Mesenchymal stem cell (in vitro differentiated cells and primary cell): Measurements from ENCODE around the gene GJC2.

Source experiments
- DNase-seq: peaks from one replicate; pipeline ENCODE4 v3.0.0-alpha.2; 2013
- H2AFZ ChIP-seq: one replicate; pipeline ENCODE4 v1.6.1; 2013; ENCODE audit warnings: low read depth, mild to moderate bottlenecking, control low read depth, inconsistent platforms, low read length, moderate library complexity
- H2AK5ac ChIP-seq: 2 replicates; pipeline ENCODE4 v1.6.1; 2013; ENCODE audit warnings: low read length, moderate library complexity, mild to moderate bottlenecking, inconsistent platforms; ENCODE audit not compliant: severe bottlenecking
- H2BK120ac ChIP-seq: one replicate; pipeline ENCODE4 v1.6.1; 2013; ENCODE audit warnings: low read depth, mild to moderate bottlenecking, inconsistent platforms, low read length, moderate library complexity
- H2BK12ac ChIP-seq, 2 experiments: one replicate each; pipeline ENCODE4 v1.6.1; 2013; ENCODE audit warnings: inconsistent platforms in 2 of 2, low read length in 2 of 2, mild to moderate bottlenecking in 2 of 2, moderate library complexity in 2 of 2, control low read depth in 1 of 2
- H2BK15ac ChIP-seq: one replicate; pipeline ENCODE4 v1.6.1; 2013; ENCODE audit warnings: mild to moderate bottlenecking, low read depth, inconsistent platforms; ENCODE audit not compliant: poor library complexity, severe bottlenecking
- H2BK5ac ChIP-seq: 2 replicates; pipeline ENCODE4 v1.6.1; 2013; ENCODE audit warnings: low read depth, mild to moderate bottlenecking, low read length, control low read depth, inconsistent platforms; ENCODE audit not compliant: poor library complexity, severe bottlenecking
- H3K14ac ChIP-seq, 2 experiments: one replicate each; pipeline ENCODE4 v1.6.1; 2013; ENCODE audit warnings: inconsistent platforms in 2 of 2, low read length in 2 of 2, control low read depth in 1 of 2, mild to moderate bottlenecking in 1 of 2, moderate library complexity in 1 of 2
- H3K18ac ChIP-seq, 2 experiments: one replicate each; pipeline ENCODE4 v1.6.1; 2013; ENCODE audit warnings: inconsistent platforms in 2 of 2, low read length in 2 of 2, control low read depth in 1 of 2, low read depth in 1 of 2, mild to moderate bottlenecking in 1 of 2
- H3K23ac ChIP-seq, 2 experiments: one replicate each; pipeline ENCODE4 v1.6.1; 2013; ENCODE audit warnings: inconsistent platforms in 2 of 2, low read length in 2 of 2, mild to moderate bottlenecking in 2 of 2, moderate library complexity in 2 of 2, control low read depth in 1 of 2
- H3K27ac ChIP-seq: 2 replicates; pipeline ENCODE4 v1.5.1; 2013; ENCODE audit warnings: mild to moderate bottlenecking, moderate library complexity, low read length, control low read depth, inconsistent platforms; ENCODE audit not compliant: poor library complexity, severe bottlenecking
- H3K27me3 ChIP-seq, 2 experiments: 2 replicates each; pipeline versions ENCODE4 v1.6.1 to v1.7.0; 2013; ENCODE audit warnings: low read length in 2 of 2, mild to moderate bottlenecking in 2 of 2, moderate library complexity in 2 of 2, control low read depth in 1 of 2, inconsistent platforms in 1 of 2; ENCODE audit not compliant: control insufficient read depth in 1 of 2, insufficient read depth in 1 of 2
- H3K36me3 ChIP-seq, 2 experiments: 2 replicates each; pipeline versions ENCODE4 v1.6.1 to v1.7.0; 2013; ENCODE audit warnings: low read length in 2 of 2, control low read depth in 1 of 2, inconsistent platforms in 1 of 2, low read depth in 1 of 2, mild to moderate bottlenecking in 1 of 2; ENCODE audit not compliant: insufficient read depth in 2 of 2, control insufficient read depth in 1 of 2
- H3K4ac ChIP-seq, 2 experiments: one replicate each; pipeline ENCODE4 v1.6.1; 2013; ENCODE audit warnings: inconsistent platforms in 2 of 2, low read length in 2 of 2, mild to moderate bottlenecking in 2 of 2, moderate library complexity in 2 of 2, control low read depth in 1 of 2, low read depth in 1 of 2
- H3K4me1 ChIP-seq: 2 replicates; pipeline ENCODE4 v1.6.1; 2013; ENCODE audit warnings: low read depth, low read length, control low read depth; ENCODE audit not compliant: control insufficient read depth, insufficient read depth
- H3K4me2 ChIP-seq: 2 replicates; pipeline ENCODE4 v1.6.1; 2013; ENCODE audit warnings: low read length, mild to moderate bottlenecking, inconsistent platforms; ENCODE audit not compliant: poor library complexity, severe bottlenecking
- H3K4me3 ChIP-seq, 2 experiments: 2 replicates each; pipeline versions ENCODE4 v1.5.1 to v1.7.0; 2013; ENCODE audit warnings: low read length in 2 of 2, mild to moderate bottlenecking in 2 of 2, control low read depth in 1 of 2, low read depth in 1 of 2; ENCODE audit not compliant: insufficient read depth in 1 of 2
- H3K79me1 ChIP-seq: replicated peaks from 2 replicates; pipeline ENCODE4 v1.6.1; 2013; ENCODE audit warnings: mild to moderate bottlenecking, control low read depth, low read length, inconsistent platforms; ENCODE audit not compliant: poor library complexity, severe bottlenecking
- H3K9ac ChIP-seq: 2 replicates; pipeline ENCODE4 v1.7.0; 2013; ENCODE audit warnings: mild to moderate bottlenecking, low read length, moderate library complexity
- H3K9me3 ChIP-seq: 2 replicates; pipeline ENCODE4 v1.7.0; 2013; ENCODE audit warnings: mild to moderate bottlenecking, low read length; ENCODE audit not compliant: control insufficient read depth
- H4K8ac ChIP-seq: one replicate; pipeline ENCODE4 v1.6.1; 2013; ENCODE audit warnings: inconsistent platforms, mild to moderate bottlenecking, low read length, moderate library complexity
- H4K91ac ChIP-seq: one replicate; pipeline ENCODE4 v1.6.1; 2013; ENCODE audit warnings: mild to moderate bottlenecking, low read length, inconsistent platforms
- WGBS: methylation state at CpG from one replicate; pipeline ENCODE4 v1.1.7; 2013; ENCODE audit warnings: mixed read lengths; 5-methylcytosine and 5-hydroxymethylcytosine counted together

The GJC2 gene

GRCh38 chr1:228162286-228163006 is 12.7 kb downstream of the GJC2 start:
- H3K36me3 ChIP-seq: peaks cover 0 to 16% of the 10 kb centered on the region in 2 experiments
- no peak overlapping the region for H2AK5ac ChIP-seq
- peaks cover 0 to 8% of the 10 kb centered on the region in 2 experiments for H3K27me3 ChIP-seq
- no peak overlapping the region for H2BK5ac ChIP-seq
- H3K4me1 ChIP-seq: peaks cover 20% of the 10 kb centered on the region
- no peak overlapping the region for H2BK15ac ChIP-seq
- DNase-seq: no peak
- H3K9me3 ChIP-seq: no peaks in the 10 kb centered on the region
- WGBS: 70% methylated on average over 13 of the region's 14 CpGs
- H2AFZ ChIP-seq: no peak overlapping the region
- no peak overlapping the region for H3K4me3 ChIP-seq
- peak overlapping the region; percentile 58 for H3K9ac ChIP-seq
- peak overlapping the region in 1 of 2 experiments; percentile 63 for H3K23ac ChIP-seq
- H4K91ac ChIP-seq: peak overlapping the region; percentile 45
- H3K14ac ChIP-seq: peak overlapping the region in 1 of 2 experiments; percentile 26
- peak overlapping the region in 1 of 2 experiments; percentile 29 for H2BK12ac ChIP-seq
- no peak overlapping the region for H3K4me2 ChIP-seq
- no peak overlapping the region for H3K18ac ChIP-seq
- H3K27ac ChIP-seq: no peak overlapping the region
- peaks cover 17% of the 10 kb centered on the region for H3K79me1 ChIP-seq
- H2BK120ac ChIP-seq: no peak overlapping the region
- peak overlapping the region in 1 of 2 experiments; percentile 31 for H3K4ac ChIP-seq
- H4K8ac ChIP-seq: no peak overlapping the region

DNA sequence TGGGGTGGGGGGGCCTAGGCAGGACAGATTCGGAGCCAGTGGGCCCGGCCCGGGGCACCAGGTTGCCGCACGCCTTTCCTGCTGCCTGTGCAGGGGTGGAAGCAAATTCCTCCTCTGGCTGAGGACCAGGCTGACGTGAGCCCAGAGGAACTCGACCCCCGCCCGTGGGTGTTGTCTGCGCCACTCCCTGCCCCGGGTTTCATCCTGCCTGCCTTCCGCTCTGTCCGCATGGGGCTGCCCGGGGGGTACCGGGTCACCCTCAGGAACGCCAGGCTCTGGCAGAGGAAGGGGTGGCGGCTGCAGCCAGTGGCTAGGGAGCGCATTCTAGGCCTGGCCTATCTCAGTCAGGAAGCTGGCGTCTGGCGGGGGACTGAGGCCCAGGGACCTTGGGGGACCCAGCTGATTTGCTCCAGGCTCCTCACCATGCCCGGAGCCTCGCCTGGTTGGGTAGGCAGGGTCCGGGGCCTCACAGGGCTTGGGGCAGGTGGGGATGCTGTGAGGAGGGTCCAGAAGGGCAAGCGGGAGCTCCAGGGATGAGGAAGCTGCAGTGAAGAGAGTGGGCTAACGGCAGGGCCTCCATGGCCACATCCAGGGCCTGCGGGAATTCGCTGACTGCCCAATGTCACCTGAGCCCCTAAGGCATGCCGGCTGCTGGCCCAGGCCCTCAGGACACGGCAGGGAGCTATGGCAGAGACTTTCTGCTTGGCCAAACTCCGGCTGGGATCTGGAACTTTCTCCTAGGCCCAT is 13.4 kb downstream of the GJC2 start:
- Histone ChIP-seq H3K9ac (peak overlapping the region; percentile 58), H3K4me3 (peak overlapping the region in 1 of 2 experiments; percentile 4), H2AK5ac (no peak overlapping the region), H2BK120ac (no peak overlapping the region), H3K4me2 (no peak overlapping the region), H3K14ac (no peak overlapping the region), H2BK15ac (no peak overlapping the region), H2BK5ac (no peak overlapping the region), H3K36me3 (peaks cover 0 to 11% of the 10 kb centered on the region in 2 experiments), H3K27me3 (peaks cover 0 to 7% of the 10 kb centered on the region in 2 experiments), H3K18ac (no peak overlapping the region), H3K23ac (no peak overlapping the region), H2BK12ac (peak overlapping the region in 1 of 2 experiments; percentile 50), H3K4ac (peak overlapping the region in 1 of 2 experiments; percentile 60), H3K27ac (no peak overlapping the region), H3K79me1 (peaks cover 20% of the 10 kb centered on the region), H4K8ac (peak overlapping the region; percentile 4), H3K9me3 (no peaks in the 10 kb centered on the region), H4K91ac (peak overlapping the region; percentile 45), H3K4me1 (peaks cover 20% of the 10 kb centered on the region), H2AFZ (no peak overlapping the region)
- WGBS: 83% methylated on average over 30 of the region's 30 CpGs
- DNase-seq: no peak

DNA sequence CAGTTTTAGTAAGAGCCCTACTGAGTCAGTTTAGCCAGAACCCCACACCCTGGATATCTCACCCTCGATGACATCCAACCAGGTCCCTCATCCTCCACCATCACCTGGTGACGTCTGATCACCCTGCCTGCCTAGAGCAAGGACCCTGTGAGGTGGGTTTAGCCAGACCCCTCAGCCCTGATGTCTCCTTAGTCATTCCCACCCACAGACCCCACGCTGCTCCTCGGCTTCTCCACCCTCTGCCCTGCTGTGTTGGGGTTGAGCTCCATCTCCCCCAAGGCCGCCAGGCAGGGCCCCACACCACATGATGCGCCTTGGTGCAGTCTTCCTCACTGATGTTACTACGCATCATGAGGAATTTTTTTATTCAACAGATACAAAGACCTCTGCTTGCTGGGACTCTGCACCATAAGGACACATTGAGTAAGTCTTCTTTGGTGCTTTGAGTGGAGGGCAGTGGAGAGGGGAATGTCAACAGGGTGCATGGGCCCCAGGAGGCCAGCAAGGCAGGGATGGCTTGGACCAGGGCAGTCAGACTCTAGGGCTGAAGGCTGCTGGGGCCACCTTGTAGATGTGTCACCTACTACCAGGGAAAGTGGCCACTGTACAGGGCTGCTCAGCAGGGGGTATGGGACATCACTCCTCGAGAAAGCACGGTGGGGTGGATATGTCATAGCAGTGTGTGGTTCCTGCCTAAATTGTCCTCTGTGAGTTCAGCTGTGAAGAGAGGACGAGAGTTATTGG is 14.2 kb downstream of the GJC2 start:
- Histone ChIP-seq H2BK5ac (no peak overlapping the region), H3K18ac (no peak overlapping the region), H3K4me3 (no peak overlapping the region), H3K36me3 (peaks cover 0 to 6% of the 10 kb centered on the region in 2 experiments), H3K27ac (no peak overlapping the region), H4K8ac (no peak overlapping the region), H2BK120ac (no peak overlapping the region), H3K4ac (no peak overlapping the region), H3K14ac (no peak overlapping the region), H3K4me1 (peaks cover 22% of the 10 kb centered on the region), H3K9me3 (no peaks in the 10 kb centered on the region), H2BK12ac (no peak overlapping the region), H3K79me1 (peaks cover 27% of the 10 kb centered on the region), H3K4me2 (no peak overlapping the region), H2AFZ (no peak overlapping the region), H4K91ac (peak overlapping the region; percentile 74), H3K23ac (no peak overlapping the region), H3K27me3 (peaks cover 0 to 3% of the 10 kb centered on the region in 2 experiments), H3K9ac (no peak overlapping the region), H2AK5ac (no peak overlapping the region), H2BK15ac (no peak overlapping the region)
- 96% methylated on average over 9 of the region's 10 CpGs for WGBS
- DNase-seq: no peak
